Prostate gland (tissue), 2 donors: ENCODE data around the gene PTRHD1.

Source experiments
- POLR2A ChIP-seq: fragments of 450-650 bp; IDR thresholded peaks from one replicate; pipeline ENCODE4 v1.6.1; 2016; ENCODE audit warnings: antibody characterized with exemption, mild to moderate bottlenecking
- POLR2AphosphoS5 ChIP-seq: sonication (generic); formaldehyde crosslinking; IDR thresholded peaks from one replicate; pipeline ENCODE4 v1.6.1; 2017; ENCODE audit warnings: antibody characterized with exemption
- TF ChIP-seq, protein P1 (sequence below), 4 experiments: fragments of 200-600 bp in 2 of 4; fragments of 450-650 bp in 2 of 4; sonication (generic) in 2 of 4; IDR thresholded peaks; 1 replicate in 3 of 4; 2 replicates in 1 of 4; pipeline ENCODE4 v1.5.1; 2016 to 2019; ENCODE audit warnings: antibody characterized with exemption in 4 of 4, mild to moderate bottlenecking in 2 of 4, moderate library complexity in 2 of 4

- TF ChIP-seq POLR2A, result no peak
- no peak for TF ChIP-seq POLR2AphosphoS5
- TF ChIP-seq, protein P1, sequence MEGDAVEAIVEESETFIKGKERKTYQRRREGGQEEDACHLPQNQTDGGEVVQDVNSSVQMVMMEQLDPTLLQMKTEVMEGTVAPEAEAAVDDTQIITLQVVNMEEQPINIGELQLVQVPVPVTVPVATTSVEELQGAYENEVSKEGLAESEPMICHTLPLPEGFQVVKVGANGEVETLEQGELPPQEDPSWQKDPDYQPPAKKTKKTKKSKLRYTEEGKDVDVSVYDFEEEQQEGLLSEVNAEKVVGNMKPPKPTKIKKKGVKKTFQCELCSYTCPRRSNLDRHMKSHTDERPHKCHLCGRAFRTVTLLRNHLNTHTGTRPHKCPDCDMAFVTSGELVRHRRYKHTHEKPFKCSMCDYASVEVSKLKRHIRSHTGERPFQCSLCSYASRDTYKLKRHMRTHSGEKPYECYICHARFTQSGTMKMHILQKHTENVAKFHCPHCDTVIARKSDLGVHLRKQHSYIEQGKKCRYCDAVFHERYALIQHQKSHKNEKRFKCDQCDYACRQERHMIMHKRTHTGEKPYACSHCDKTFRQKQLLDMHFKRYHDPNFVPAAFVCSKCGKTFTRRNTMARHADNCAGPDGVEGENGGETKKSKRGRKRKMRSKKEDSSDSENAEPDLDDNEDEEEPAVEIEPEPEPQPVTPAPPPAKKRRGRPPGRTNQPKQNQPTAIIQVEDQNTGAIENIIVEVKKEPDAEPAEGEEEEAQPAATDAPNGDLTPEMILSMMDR (IDR thresholded peaks at IDR 0.05), result no peak
Measured at GRCh38 chr2:24779116-24779515, 14.1 kb downstream of the PTRHD1 start.
